Panc1 (cell line): ENCODE results near the gene PLXNA2.

Experiments used
- CTCF ChIP-seq: fragments of 450-650 bp; IDR thresholded peaks from 2 replicates; pipeline ENCODE4 v1.5.1; 2017; ENCODE audit warnings: mild to moderate bottlenecking
- POLR2AphosphoS5 ChIP-seq: IDR thresholded peaks from 2 replicates; pipeline ENCODE4 v1.6.1; 2012; ENCODE audit warnings: mild to moderate bottlenecking, low read depth, low read length, moderate library complexity
- SIN3A ChIP-seq: IDR thresholded peaks from 2 replicates; pipeline ENCODE4 v1.6.1; 2012; ENCODE audit warnings: low read depth, mild to moderate bottlenecking, low read length, moderate library complexity, borderline replicate concordance; ENCODE audit not compliant: insufficient read depth
- TCF7L2 ChIP-seq: IDR thresholded peaks from 2 replicates; pipeline ENCODE4 v1.6.1; 2011; ENCODE audit warnings: mild to moderate bottlenecking, low read depth, low read length, inconsistent platforms
- TF ChIP-seq, protein P1 (sequence below), 2 experiments: IDR thresholded peaks; 2 replicates each; pipeline ENCODE4 v1.6.1; 2011 to 2012; ENCODE audit warnings: low read depth in 2 of 2, control low read depth in 1 of 2, low read length in 1 of 2, mild to moderate bottlenecking in 1 of 2, moderate library complexity in 1 of 2; ENCODE audit not compliant: insufficient read depth in 1 of 2

- TF ChIP-seq SIN3A (no peak), CTCF (no peak), TCF7L2 (no peak), POLR2AphosphoS5 (no peak)
- TF ChIP-seq, protein P1, sequence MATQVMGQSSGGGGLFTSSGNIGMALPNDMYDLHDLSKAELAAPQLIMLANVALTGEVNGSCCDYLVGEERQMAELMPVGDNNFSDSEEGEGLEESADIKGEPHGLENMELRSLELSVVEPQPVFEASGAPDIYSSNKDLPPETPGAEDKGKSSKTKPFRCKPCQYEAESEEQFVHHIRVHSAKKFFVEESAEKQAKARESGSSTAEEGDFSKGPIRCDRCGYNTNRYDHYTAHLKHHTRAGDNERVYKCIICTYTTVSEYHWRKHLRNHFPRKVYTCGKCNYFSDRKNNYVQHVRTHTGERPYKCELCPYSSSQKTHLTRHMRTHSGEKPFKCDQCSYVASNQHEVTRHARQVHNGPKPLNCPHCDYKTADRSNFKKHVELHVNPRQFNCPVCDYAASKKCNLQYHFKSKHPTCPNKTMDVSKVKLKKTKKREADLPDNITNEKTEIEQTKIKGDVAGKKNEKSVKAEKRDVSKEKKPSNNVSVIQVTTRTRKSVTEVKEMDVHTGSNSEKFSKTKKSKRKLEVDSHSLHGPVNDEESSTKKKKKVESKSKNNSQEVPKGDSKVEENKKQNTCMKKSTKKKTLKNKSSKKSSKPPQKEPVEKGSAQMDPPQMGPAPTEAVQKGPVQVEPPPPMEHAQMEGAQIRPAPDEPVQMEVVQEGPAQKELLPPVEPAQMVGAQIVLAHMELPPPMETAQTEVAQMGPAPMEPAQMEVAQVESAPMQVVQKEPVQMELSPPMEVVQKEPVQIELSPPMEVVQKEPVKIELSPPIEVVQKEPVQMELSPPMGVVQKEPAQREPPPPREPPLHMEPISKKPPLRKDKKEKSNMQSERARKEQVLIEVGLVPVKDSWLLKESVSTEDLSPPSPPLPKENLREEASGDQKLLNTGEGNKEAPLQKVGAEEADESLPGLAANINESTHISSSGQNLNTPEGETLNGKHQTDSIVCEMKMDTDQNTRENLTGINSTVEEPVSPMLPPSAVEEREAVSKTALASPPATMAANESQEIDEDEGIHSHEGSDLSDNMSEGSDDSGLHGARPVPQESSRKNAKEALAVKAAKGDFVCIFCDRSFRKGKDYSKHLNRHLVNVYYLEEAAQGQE (IDR thresholded peaks at IDR 0.05; ENCODE audit: insufficient read depth in 1 of 2, low read depth in 2 of 2, low read length in 1 of 2): no peak
Measured at GRCh38 chr1:208085655-208086515, 158.3 kb downstream of the PLXNA2 start.
